Measurements from ENCODE around the gene C11orf98.

DNA sequence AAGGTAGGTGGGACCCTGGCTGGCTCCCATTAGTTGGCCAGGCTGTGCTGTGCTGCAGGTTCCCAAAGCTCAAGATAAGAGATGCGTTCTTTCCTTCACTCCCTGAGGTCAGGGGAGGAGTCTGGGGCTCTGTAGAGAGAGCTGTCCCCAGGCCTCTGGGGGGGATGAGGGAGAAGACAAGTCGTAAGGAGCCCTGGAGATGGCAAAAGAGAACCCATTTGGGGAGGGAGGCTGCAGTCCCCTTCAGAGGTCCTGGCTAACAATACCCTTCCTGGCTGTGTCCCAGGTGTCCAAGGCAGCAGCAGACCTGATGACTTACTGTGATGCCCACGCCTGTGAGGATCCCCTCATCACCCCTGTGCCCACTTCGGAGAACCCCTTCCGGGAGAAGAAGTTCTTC is 43.4 kb upstream of the C11orf98 start:
- no peak for TF ChIP-seq ZFP3 (CRISPR knock-in tag; IDR thresholded peaks at IDR 0.05)
- TF ChIP-seq TCF4 (CRISPR knock-in tag; IDR thresholded peaks at IDR 0.05; ENCODE audit: borderline replicate concordance), result no peak
- no peak for TF ChIP-seq SNAI2 (CRISPR knock-in tag; IDR thresholded peaks at IDR 0.05)
- TF ChIP-seq GLIS3 (CRISPR knock-in tag; IDR thresholded peaks at IDR 0.05), result no peak
- TF ChIP-seq, protein P1, sequence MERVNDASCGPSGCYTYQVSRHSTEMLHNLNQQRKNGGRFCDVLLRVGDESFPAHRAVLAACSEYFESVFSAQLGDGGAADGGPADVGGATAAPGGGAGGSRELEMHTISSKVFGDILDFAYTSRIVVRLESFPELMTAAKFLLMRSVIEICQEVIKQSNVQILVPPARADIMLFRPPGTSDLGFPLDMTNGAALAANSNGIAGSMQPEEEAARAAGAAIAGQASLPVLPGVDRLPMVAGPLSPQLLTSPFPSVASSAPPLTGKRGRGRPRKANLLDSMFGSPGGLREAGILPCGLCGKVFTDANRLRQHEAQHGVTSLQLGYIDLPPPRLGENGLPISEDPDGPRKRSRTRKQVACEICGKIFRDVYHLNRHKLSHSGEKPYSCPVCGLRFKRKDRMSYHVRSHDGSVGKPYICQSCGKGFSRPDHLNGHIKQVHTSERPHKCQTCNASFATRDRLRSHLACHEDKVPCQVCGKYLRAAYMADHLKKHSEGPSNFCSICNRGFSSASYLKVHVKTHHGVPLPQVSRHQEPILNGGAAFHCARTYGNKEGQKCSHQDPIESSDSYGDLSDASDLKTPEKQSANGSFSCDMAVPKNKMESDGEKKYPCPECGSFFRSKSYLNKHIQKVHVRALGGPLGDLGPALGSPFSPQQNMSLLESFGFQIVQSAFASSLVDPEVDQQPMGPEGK (CRISPR knock-in tag; IDR thresholded peaks at IDR 0.05; ENCODE audit: borderline replicate concordance), result no peak
- no peak for TF ChIP-seq ZNF70 (CRISPR knock-in tag; IDR thresholded peaks at IDR 0.05)
- TF ChIP-seq, protein P2, sequence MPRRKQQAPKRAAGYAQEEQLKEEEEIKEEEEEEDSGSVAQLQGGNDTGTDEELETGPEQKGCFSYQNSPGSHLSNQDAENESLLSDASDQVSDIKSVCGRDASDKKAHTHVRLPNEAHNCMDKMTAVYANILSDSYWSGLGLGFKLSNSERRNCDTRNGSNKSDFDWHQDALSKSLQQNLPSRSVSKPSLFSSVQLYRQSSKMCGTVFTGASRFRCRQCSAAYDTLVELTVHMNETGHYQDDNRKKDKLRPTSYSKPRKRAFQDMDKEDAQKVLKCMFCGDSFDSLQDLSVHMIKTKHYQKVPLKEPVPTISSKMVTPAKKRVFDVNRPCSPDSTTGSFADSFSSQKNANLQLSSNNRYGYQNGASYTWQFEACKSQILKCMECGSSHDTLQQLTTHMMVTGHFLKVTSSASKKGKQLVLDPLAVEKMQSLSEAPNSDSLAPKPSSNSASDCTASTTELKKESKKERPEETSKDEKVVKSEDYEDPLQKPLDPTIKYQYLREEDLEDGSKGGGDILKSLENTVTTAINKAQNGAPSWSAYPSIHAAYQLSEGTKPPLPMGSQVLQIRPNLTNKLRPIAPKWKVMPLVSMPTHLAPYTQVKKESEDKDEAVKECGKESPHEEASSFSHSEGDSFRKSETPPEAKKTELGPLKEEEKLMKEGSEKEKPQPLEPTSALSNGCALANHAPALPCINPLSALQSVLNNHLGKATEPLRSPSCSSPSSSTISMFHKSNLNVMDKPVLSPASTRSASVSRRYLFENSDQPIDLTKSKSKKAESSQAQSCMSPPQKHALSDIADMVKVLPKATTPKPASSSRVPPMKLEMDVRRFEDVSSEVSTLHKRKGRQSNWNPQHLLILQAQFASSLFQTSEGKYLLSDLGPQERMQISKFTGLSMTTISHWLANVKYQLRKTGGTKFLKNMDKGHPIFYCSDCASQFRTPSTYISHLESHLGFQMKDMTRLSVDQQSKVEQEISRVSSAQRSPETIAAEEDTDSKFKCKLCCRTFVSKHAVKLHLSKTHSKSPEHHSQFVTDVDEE (CRISPR knock-in tag; IDR thresholded peaks at IDR 0.05), result no peak
- TF ChIP-seq OSR1 (CRISPR knock-in tag; IDR thresholded peaks at IDR 0.05), result no peak
